ENCODE results near the gene EFCAB6. TPM values are rescaled to one million over a fixed set of nuclear protein-coding genes. Genes with fewer than 3 reads are reported as not detected.

The EFCAB6 gene
- total RNA-seq, 1 donor from 2014 or later: not detected

- H3K4me3 Mint-ChIP-seq: no peak overlapping the region
- intact Hi-C loops (cut with micrococcal nuclease): no loop called here
- no peaks in the 10 kb centered on the region for H3K36me3 Mint-ChIP-seq (ENCODE audit: low read depth)
- ATAC-seq (ENCODE audit: low read depth) (no peak), DNase-seq (no peak)
- CTCF ChIA-PET: no interaction called here
- peaks cover 14% of the 10 kb centered on the region for H3K9me3 Mint-ChIP-seq
- POLR2A ChIA-PET: no interaction called here
- no peak overlapping the region for H3K27ac Mint-ChIP-seq
- TF ChIP-seq, protein P1, sequence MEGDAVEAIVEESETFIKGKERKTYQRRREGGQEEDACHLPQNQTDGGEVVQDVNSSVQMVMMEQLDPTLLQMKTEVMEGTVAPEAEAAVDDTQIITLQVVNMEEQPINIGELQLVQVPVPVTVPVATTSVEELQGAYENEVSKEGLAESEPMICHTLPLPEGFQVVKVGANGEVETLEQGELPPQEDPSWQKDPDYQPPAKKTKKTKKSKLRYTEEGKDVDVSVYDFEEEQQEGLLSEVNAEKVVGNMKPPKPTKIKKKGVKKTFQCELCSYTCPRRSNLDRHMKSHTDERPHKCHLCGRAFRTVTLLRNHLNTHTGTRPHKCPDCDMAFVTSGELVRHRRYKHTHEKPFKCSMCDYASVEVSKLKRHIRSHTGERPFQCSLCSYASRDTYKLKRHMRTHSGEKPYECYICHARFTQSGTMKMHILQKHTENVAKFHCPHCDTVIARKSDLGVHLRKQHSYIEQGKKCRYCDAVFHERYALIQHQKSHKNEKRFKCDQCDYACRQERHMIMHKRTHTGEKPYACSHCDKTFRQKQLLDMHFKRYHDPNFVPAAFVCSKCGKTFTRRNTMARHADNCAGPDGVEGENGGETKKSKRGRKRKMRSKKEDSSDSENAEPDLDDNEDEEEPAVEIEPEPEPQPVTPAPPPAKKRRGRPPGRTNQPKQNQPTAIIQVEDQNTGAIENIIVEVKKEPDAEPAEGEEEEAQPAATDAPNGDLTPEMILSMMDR (IDR thresholded peaks at IDR 0.05): no peak
- peaks cover 7% of the 10 kb centered on the region for H3K4me1 Mint-ChIP-seq
- peaks cover 13% of the 10 kb centered on the region for H3K27me3 Mint-ChIP-seq
Measured at GRCh38 chr22:43796567-43796966, 15.5 kb downstream of the EFCAB6 start.

- TF ChIP-seq, protein P1 (IDR thresholded peaks at IDR 0.05): no peak
- CTCF ChIA-PET: no interaction called here
- H3K4me1 Mint-ChIP-seq: peaks cover 7% of the 10 kb centered on the region
Measured at GRCh38 chr22:43795320-43795719, 16.8 kb downstream of the EFCAB6 start.

GRCh38 chr22:43792905-43793304, 19.2 kb downstream of the EFCAB6 start:
- TF ChIP-seq, protein P1 (IDR thresholded peaks at IDR 0.05): no peak
- Mint-ChIP-seq H3K27me3 (peaks cover 7% of the 10 kb centered on the region), H3K36me3 (ENCODE audit: low read depth) (no peaks in the 10 kb centered on the region), H3K27ac (no peak overlapping the region), H3K4me1 (no peaks in the 10 kb centered on the region), H3K4me3 (no peak overlapping the region), H3K9me3 (no peaks in the 10 kb centered on the region)
- POLR2A ChIA-PET: no interaction called here
- ATAC-seq (ENCODE audit: low read depth): no peak
- intact Hi-C loops (cut with micrococcal nuclease): no loop called here
- CTCF ChIA-PET: no interaction called here
- DNase-seq: no peak

More at GRCh38 chr22:43795320-43795719, 16.8 kb downstream of the EFCAB6 start:
- Mint-ChIP-seq H3K4me3 (no peak overlapping the region), H3K27me3 (peaks cover 4% of the 10 kb centered on the region), H3K9me3 (peaks cover 4% of the 10 kb centered on the region), H3K27ac (no peak overlapping the region), H3K36me3 (ENCODE audit: low read depth) (no peaks in the 10 kb centered on the region)
- POLR2A ChIA-PET: no interaction called here
- no peak for DNase-seq
- ATAC-seq (ENCODE audit: low read depth): no peak
- intact Hi-C loops (cut with micrococcal nuclease): no loop called here

- Mint-ChIP-seq H3K36me3 (ENCODE audit: low read depth) (no peaks in the 10 kb centered on the region), H3K27me3 (peaks cover 10% of the 10 kb centered on the region), H3K4me1 (no peaks in the 10 kb centered on the region), H3K4me3 (no peak overlapping the region), H3K27ac (no peak overlapping the region), H3K9me3 (no peaks in the 10 kb centered on the region)
- ATAC-seq (ENCODE audit: low read depth) (no peak), DNase-seq (no peak)
- POLR2A ChIA-PET: no interaction called here
- CTCF ChIA-PET: no interaction called here
- TF ChIP-seq, protein P1 (IDR thresholded peaks at IDR 0.05): no peak
- intact Hi-C loops (cut with micrococcal nuclease): no loop called here
Measured at GRCh38 chr22:43789452-43789851, 22.7 kb downstream of the EFCAB6 start.

DNA sequence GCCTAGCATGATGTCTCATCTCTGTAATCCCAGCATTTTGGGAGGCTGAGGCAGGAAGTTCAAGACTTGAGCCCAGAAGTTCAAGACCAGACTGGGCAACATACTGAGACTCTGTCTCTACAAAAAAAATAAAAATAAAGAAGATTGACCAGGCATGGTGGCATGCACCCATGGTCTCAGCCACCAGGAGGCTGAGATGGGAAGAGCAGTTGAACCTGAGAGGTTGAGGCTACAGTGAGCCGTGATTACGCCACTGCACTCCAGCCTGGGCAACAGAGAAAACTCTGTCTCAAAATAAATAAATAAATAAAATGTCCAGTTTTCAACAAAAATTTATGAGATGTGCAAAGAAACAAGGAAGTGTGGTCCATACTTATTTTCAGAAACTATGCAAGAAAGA, 28.3 kb downstream of the EFCAB6 start:
- no peak for ATAC-seq (ENCODE audit: low read depth)
- TF ChIP-seq, protein P1 (IDR thresholded peaks at IDR 0.05): no peak
- ChIA-PET POLR2A (no interaction called here), CTCF (no interaction called here)
- H3K4me1 Mint-ChIP-seq: no peaks in the 10 kb centered on the region
- H3K27me3 Mint-ChIP-seq: peaks cover 11% of the 10 kb centered on the region
- H3K4me3 Mint-ChIP-seq: no peak overlapping the region
- H3K27ac Mint-ChIP-seq: no peak overlapping the region
- intact Hi-C loops (cut with micrococcal nuclease): no loop called here
- H3K36me3 Mint-ChIP-seq (ENCODE audit: low read depth): no peaks in the 10 kb centered on the region
- H3K9me3 Mint-ChIP-seq: no peaks in the 10 kb centered on the region
- no peak for DNase-seq
